ENCODE results near the gene PWWP3B.

The PWWP3B gene

DNA sequence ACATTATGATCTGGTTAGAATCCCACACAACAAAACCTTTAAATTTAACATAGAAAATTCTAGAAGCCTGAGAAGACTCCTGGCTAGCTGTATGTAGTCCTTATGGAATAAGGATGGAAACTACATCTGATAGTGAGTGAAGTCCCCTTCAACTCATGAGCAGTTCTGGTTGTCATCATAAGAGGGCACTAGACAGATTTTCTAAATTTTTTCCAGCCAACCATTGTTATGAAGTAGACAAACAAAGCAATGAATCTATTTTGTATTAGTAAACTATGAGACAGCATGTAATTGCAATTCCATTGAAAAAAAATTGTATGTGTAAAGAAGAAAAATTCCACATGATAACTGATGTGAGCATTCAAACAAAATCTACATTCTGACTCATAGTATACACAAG, 35.2 kb downstream of the PWWP3B start:
- Histone ChIP-seq H3K9ac (ENCODE audit: low read length) (no peak overlapping the region), H3K4me3 (ENCODE audit: low read length) (no peak overlapping the region), H3K27me3 (ENCODE audit: control insufficient read depth, insufficient read depth, low read length) (no peaks in the 10 kb centered on the region), H3K4me1 (ENCODE audit: control insufficient read depth, insufficient read depth, low read length) (no peaks in the 10 kb centered on the region), H3K27ac (ENCODE audit: low read depth, low read length) (no peak overlapping the region), H3K36me3 (ENCODE audit: control insufficient read depth, insufficient read depth, low read length) (no peaks in the 10 kb centered on the region)

DNA sequence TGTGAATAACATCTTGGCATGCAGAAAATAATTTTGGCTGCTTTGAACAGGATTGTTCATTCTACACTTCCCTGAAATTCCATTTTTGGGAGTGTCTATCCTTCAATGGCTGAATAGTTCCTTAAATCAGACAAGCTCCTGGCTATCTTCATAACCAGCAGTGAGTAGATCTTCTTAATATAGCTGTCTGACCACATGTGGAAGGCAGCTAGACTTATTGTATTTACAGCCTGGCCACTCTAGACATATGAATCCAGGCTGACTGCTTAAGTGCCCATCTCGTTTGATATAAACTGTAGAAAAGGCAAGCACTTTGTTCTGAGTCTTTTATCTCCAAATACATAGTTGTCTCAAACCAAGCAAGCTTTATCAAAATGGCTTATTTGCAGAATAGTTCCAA, 40.0 kb downstream of the PWWP3B start:
- Histone ChIP-seq H3K4me1 (ENCODE audit: control insufficient read depth, insufficient read depth, low read length) (no peaks in the 10 kb centered on the region), H3K4me3 (ENCODE audit: low read length) (no peak overlapping the region), H3K27ac (ENCODE audit: low read depth, low read length) (no peak overlapping the region), H3K36me3 (ENCODE audit: control insufficient read depth, insufficient read depth, low read length) (no peaks in the 10 kb centered on the region), H3K27me3 (ENCODE audit: control insufficient read depth, insufficient read depth, low read length) (no peaks in the 10 kb centered on the region), H3K9ac (ENCODE audit: low read length) (no peak overlapping the region)

Measured in rectal smooth muscle tissue (tissue), 1 donor.